Hypothalamus (tissue), 51 donors: ENCODE data around the gene IDH1.
"Not testable (repeated sequence)": the region's sequence is repeated elsewhere in the genome, so short reads cannot be mapped to it uniquely, and the experiment has no call there.

Source experiments
- DNase-seq, 51 donors: peaks; one replicate each; lab custom pipeline; 2025; lab: John Stamatoyannopoulos, UW

Gene IDH1

DNA sequence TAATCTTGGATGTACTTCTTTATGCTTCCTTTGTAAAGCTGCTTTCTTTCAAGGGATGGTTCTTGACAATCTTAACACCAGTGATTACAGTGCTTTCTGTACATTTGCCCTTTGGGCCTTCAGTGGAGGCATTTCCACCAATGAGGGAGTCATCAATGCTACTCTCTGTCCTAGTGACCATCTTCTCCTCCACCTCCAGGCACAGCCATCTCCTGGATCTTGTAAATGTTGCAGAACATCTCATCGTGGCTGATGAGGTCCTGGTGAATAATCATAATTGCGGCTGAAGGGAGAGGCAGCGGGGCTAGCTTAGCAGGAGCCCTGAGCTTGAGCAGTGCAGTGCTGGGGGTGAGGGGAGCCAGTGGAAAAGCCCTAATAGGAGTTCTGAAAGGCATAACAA lies 32.5 kb downstream of the IDH1 start:
- DNase-seq, result no peak

DNA sequence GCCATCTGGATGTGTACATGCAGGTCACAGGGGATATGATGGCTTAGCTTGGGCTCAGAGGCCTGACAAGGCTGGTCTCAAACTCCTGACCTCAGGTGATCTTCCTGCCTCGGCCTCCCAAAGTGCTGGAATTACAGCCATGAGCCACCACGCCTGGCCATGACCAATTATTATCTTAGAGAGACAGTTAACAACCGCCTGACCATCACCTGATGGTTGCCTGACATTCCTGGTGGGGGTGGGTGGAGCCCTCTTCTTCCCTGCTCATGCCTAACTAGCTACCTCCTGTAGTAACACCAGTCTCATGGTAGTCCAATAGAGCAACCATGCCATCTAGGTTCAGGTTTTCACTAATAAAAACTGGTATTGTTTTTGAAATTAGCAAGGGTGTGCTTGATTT lies 33.0 kb downstream of the IDH1 start:
- not testable (repeated sequence) for DNase-seq

DNA sequence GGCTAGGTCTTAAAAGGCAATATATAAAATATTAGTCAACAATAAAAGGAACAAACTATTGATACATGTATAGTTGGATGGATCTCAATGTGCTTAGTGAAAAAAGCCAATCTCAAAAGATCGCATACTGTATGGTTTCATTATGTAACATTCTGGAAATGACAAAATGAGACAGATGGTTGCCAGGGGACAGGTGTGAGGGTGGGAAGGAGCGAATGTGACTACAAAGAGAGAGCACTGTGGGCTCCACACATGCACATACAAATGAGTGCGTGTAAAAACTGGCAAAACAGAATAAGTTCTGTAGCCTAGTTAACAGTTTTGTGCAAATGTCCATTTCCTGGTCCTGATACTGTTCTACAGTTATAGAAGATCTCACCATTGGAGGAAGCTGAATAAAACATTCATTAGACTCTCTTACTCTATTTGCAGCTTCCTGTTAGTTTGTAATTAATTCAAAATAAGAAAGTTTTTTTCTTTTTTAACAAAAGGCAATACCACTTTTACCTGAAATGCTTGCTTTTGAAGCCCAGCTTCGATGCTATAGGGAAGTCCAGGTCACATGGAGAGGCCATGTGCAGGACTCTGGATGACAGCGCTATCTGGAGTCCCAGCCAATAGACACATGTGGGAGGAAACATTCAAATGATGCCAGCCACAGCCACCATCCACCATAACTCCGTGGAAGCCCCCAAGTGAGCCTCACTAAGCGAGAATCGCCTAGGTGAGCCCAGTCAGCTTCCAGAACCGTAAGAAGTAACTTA lies 44.0 kb downstream of the IDH1 start:
- no peak for DNase-seq

DNA sequence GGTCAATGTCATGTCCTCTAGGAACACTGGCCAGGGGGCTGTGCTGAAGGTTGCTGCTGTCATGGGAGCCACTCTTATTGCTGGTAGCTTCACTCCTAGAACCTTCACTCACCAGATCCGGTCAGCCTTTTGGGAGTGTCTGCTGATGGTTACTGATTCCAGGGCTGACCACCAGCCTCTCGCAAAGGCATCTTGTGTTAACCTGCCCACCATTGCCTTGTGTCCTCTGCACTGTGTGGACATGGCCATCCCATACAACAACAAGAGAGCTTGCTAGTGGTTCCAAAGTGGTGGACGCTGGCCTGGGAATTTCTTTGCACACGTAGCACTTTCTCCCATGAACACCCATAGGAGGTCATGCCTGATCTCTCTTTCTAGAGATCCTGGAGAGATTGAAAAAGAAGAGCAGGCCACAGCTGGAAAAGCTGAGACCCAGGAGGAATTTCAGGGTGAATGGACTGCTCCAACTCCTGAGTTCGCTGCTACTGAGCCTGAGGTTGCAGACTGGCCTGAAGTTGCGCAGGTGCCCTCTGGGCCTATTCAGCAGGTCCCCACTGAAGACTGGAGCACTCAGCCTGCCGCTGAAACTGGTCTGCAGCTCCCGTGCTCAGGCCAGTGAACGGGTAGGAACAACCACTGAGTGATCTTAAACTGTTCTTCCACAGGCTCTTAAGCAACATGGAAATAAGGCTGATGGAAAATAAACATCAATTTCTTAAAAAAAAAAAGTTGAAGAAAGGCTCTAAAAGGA lies 46.4 kb downstream of the IDH1 start:
- no peak for DNase-seq

DNA sequence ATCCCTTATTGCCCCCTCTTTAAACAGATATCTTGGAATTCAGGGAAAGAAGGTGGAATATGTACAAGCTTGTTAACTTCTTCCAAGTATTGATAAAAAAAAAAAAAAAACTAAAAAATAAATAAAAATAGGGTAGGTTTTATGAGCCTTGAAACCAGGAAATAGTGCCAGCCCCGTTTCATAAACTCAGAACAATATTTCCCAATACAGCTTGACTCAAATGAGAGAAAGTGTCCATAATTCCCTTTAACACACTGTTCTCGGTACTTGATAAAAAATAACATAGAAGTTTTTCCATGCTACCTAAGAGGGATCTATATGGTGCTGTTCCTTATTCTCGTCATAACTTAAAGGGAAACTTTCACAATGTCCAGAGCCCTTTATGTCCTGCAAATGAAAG lies 47.1 kb downstream of the IDH1 start:
- DNase-seq, result no peak

DNA sequence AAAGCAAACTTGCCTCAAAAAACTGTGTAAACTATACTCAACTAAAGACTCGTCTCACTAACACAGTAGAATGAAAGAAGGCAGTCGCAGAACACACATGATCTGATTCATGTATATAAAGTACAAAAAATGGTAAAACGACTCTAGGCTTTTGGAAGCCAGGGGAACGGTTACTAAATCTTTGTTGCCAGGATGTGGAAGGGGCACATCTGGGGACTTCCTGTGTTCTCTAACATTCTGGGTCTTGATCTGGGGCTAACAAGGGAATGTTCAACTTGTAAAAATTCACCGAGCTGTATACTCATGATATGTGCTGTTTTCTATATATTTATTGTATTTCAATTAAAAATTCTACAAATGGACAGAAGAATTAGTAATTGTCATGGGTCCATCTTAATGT lies 50.7 kb downstream of the IDH1 start:
- no peak for DNase-seq

DNA sequence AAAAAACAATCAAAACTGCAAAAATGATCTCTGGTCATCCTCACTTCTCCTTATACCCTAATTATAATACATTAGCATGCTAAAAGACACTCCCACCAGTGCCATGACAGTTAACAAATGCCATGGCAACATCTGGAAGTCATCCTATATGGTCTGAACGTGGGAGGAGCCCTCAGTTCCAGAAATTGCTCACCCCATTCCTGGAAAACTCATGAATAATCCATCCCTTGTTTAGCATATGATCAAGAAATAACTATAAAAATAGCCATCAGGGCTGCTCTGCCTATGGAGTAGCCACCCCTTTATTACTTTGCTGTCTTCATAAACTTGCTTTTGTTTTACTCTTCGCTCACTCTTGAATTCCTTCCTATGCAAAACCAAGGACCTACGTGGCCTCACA lies 59.3 kb downstream of the IDH1 start:
- DNase-seq, result no peak

DNA sequence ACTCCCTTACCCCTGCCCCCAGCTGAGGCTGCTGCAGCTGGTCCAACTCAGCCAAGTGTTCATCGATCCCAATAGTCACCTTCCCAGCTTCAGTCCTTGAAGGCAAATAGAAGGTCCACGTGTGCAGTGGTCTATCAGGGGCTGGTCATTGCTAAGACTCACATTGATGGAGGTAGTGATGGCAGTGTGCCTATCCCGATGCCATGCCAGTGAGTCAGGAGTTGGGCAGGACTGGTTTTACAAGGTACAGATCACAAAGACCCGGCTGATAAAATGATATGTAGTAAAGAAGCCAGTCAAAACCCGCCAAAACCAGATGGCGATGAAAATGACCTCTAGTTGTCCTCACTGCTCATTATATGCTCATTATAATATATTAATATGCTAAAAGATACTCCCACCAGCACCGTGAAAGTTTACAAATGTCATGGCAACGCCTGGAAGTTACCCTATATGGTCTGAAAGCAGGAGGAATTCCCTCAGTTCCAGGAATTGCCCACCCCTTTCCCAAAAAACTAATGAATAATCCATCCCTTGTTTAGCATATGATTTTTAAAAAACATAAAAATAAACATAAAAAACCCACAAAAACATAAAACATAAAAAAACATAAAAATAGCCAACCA lies 62.1 kb downstream of the IDH1 start:
- no peak for DNase-seq

DNA sequence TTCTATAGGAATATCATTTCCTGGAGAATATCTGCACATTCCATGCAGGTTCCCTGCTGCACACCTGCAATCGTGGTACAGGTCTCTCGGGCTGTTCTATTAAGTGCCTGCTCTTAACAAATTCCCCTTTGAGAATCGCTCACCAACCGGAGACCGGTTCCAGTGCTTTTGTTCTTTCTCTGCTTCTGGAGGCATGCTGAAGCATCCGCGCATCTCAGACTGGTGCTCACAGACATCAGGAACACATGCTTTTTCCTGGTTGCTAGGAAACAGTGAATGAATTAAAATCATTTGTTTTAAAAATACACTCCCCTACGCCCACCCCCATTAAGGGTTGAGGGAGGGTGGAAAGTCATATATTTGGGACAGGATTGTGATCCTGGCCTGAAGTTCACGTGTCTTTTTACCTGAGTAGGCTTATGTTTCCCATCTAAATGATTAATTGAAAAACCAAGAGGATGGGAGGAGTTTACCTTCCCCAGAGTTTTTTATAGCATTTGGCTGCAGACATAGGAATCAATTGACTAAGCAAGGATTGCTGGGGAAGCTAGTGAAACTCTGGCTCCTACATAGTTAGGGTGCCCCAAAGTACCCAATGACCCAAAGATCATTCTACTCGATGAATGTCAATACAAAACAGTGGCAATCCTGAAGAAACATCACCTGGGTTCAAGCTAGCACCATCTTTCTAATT lies 64.9 kb downstream of the IDH1 start, which contains the start of gene C2orf80:
Gene C2orf80, minus strand, starts transcription at position 221 of the 694 bp plus-strand sequence. CDS start 3,044 bp downstream, outside the sequence.
- DNase-seq, result peak in 11 of 51 donors; percentile 1 to 68 (median 14)

DNA sequence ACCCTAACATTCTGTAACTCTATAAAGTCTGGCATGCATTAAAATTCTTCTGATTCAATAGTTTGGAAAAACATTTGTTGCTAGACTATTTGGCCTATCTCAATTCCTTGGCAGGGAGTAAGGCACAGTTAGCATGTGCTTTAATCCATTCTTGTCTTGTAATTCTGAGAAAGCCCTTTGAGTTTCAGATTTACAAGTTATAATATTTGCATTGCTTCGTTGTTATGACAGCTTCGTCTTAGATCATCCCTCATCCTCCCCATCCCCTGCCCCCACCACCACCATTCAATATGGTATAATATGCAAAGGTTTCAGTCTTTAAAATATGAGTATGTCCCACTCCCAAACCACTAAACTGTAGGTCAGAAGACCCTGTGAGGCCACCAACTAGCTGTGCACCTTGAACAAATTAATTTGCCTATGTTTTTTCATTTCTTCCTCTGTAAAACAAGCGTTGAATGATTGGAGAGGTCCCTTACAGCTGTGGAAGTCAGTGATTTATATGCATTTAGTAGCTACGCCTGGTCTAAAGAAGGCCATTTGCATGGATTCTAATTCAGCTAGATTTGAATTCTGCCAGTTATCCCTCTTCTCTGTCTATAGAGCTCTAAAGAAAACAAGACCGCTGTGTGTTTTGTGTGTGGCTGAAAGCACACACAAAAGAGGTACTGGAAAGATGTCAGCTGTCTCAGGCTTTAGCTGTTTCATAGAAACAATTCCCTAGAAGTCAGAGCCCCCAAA lies 65.6 kb downstream of the IDH1 start:
- peak in 1 of 51 donors; percentile 68 for DNase-seq

DNA sequence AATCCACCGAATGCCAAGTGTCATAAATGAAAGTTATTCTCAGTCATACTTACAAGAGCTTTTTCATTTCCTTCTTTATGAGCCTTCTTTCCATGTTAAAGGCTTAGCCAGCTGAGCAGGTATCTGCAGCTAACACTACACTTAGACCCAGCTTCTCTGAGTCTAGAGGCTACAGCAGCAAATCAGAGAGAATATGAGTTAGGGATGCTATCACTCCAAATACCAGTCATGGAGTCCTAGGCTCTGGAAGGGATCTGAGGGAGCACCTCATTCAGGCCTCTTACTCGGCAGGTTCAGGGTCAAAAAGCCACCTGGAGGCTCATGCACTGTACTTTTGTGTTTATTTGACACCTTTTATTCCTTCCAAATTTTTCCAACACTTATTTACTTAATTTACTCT lies 68.0 kb downstream of the IDH1 start:
- DNase-seq, result peak in 1 of 51 donors; percentile 59

DNA sequence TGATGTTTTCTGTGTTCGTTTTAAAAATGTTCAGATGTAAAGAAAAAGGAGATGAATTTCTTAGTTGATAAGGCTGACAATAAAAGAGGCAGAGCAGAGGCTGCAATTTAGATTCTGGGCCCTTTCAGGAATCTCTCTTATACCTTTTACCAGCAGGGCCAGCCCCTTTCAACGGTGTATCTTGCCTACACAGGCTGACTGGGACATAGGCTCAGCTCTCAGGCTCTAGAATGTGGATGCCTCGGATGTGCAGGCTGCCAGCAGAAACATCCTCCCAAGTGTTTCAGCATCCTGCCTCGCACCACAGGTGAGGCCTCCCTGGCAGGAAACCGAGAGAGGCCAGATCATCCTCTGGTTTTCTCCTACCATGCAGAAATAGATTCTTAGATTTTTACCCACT lies 68.4 kb downstream of the IDH1 start:
- DNase-seq, result peak in 2 of 51 donors; percentile 5 to 59
